NCI-H2171 (cell line): Measurements from ENCODE around the gene ARSI.
A peak's percentile ranks its signal among the peaks of the same experiment; 100 is the strongest.

Experiments
- DNase-seq: peaks from one replicate; lab custom pipeline; 2025; lab: John Stamatoyannopoulos, UW

The ARSI gene

GRCh38 chr5:150293091-150293941, 9.4 kb downstream of the ARSI start:
- DNase-seq: no peak

GRCh38 chr5:150291388-150292385, 11.0 kb downstream of the ARSI start:
- DNase-seq: no peak

GRCh38 chr5:150289551-150290390, 12.9 kb downstream of the ARSI start, which contains the start of gene CAMK2A:
TSS of gene CAMK2A (minus strand) at chr5:150289773. CDS start at chr5:150289625, 148 bp downstream.
- no peak for DNase-seq

GRCh38 chr5:150288791-150289190, 13.9 kb downstream of the ARSI start:
- no peak for DNase-seq

GRCh38 chr5:150288361-150288760, 14.3 kb downstream of the ARSI start:
- no peak for DNase-seq

GRCh38 chr5:150286820-150287219, 15.9 kb downstream of the ARSI start:
- DNase-seq: no peak

GRCh38 chr5:150285114-150285513, 17.6 kb downstream of the ARSI start:
- DNase-seq: no peak

- no peak for DNase-seq
Measured at GRCh38 chr5:150284311-150284710, 18.4 kb downstream of the ARSI start.

- DNase-seq: no peak
Measured at GRCh38 chr5:150283904-150284303, 18.8 kb downstream of the ARSI start.

GRCh38 chr5:150281987-150282386, 20.7 kb downstream of the ARSI start:
- DNase-seq: no peak

GRCh38 chr5:150279330-150280020, 23.2 kb downstream of the ARSI start:
- no peak for DNase-seq

- no peak for DNase-seq
Measured at GRCh38 chr5:150278916-150279315, 23.8 kb downstream of the ARSI start.

- no peak for DNase-seq
Measured at GRCh38 chr5:150278046-150278730, 24.5 kb downstream of the ARSI start.

- DNase-seq: no peak
Measured at GRCh38 chr5:150277043-150277442, 25.7 kb downstream of the ARSI start.

- no peak for DNase-seq
Measured at GRCh38 chr5:150274811-150275210, 27.9 kb downstream of the ARSI start.

- DNase-seq: peak; percentile 47
Measured at GRCh38 chr5:150272531-150272930, 30.2 kb downstream of the ARSI start.

- DNase-seq: no peak
Measured at GRCh38 chr5:150271923-150272322, 30.8 kb downstream of the ARSI start.

- DNase-seq: no peak
Measured at GRCh38 chr5:150271296-150271692, 31.4 kb downstream of the ARSI start.

- no peak for DNase-seq
Measured at GRCh38 chr5:150270541-150271295, 32.0 kb downstream of the ARSI start.

GRCh38 chr5:150266871-150267291, 35.8 kb downstream of the ARSI start:
- DNase-seq: no peak
